Measurements from ENCODE around the gene TRIM67.

Gene TRIM67

DNA sequence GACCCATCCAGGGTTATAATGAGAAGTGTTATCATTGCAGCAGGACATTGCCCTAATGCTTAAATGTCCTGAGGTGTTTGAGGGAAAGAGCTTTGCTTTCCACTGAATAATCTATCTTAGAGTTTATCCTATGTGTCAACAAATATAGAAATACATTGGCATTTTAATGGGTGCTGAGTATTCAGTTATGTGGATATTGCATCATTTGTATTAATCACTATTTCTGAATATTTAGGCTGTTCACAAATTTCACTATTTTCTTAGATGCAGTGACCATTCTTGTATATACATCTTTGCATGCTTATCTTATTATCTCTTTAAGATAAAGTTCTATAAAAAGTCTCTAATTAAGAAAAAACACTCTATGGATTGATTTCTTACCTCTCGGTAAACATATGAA lies 18.2 kb downstream of the TRIM67 start:
- Histone ChIP-seq H3K9ac (ENCODE audit: low read length in 5 of 5) (no peak overlapping the region), H3K9me3 (ENCODE audit: control insufficient read depth in 5 of 5, low read length in 5 of 5) (peaks cover 0 to 4% (median 0%) of the 10 kb centered on the region in 5 donors), H3K27me3 (ENCODE audit: control insufficient read depth in 5 of 5, insufficient read depth in 4 of 5, low read length in 5 of 5) (peaks cover 3 to 8% (median 6%) of the 10 kb centered on the region in 5 donors), H3K4me3 (ENCODE audit: low read depth in 1 of 5, low read length in 5 of 5) (no peak overlapping the region), H3K36me3 (ENCODE audit: control insufficient read depth in 5 of 5, insufficient read depth in 5 of 5, low read length in 5 of 5) (no peaks in the 10 kb centered on the region), H3K4me1 (ENCODE audit: control insufficient read depth in 5 of 5, insufficient read depth in 5 of 5, low read length in 5 of 5) (peaks cover 0 to 4% (median 0%) of the 10 kb centered on the region in 5 donors), H3K27ac (ENCODE audit: low read depth, low read length) (no peak overlapping the region)

DNA sequence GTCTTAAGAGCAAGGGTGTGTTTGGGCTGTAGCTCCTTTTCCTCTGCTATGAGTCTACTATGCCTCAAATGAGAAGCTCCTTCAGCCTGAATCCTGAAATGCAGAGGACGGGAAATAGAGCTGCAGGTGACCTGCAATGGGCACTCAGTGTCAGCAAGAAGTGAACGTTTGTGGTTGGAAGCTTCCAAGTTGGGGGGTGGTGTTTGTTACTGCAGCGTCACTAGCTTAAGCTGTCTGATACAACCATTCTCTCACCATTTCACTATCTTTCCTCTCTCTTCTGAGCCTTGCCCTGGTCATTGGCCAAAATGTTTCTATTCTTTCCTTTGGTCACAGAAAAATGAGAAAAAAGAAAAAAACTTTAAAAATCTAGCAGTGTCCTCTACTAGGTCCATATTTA lies 19.4 kb downstream of the TRIM67 start:
- H3K4me3 ChIP-seq (ENCODE audit: low read depth in 1 of 5, low read length in 5 of 5): no peak overlapping the region
- no peak overlapping the region for H3K9ac ChIP-seq (ENCODE audit: low read length in 5 of 5)
- peaks cover 0 to 4% (median 0%) of the 10 kb centered on the region in 5 donors for H3K4me1 ChIP-seq (ENCODE audit: control insufficient read depth in 5 of 5, insufficient read depth in 5 of 5, low read length in 5 of 5)
- no peak overlapping the region for H3K27ac ChIP-seq (ENCODE audit: low read depth, low read length)
- H3K36me3 ChIP-seq (ENCODE audit: control insufficient read depth in 5 of 5, insufficient read depth in 5 of 5, low read length in 5 of 5): no peaks in the 10 kb centered on the region
- H3K9me3 ChIP-seq (ENCODE audit: control insufficient read depth in 5 of 5, low read length in 5 of 5): peaks cover 0 to 4% (median 0%) of the 10 kb centered on the region in 5 donors
- peaks cover 4 to 18% (median 7%) of the 10 kb centered on the region in 5 donors for H3K27me3 ChIP-seq (ENCODE audit: control insufficient read depth in 5 of 5, insufficient read depth in 4 of 5, low read length in 5 of 5)

- Histone ChIP-seq H3K4me3 (ENCODE audit: low read depth in 1 of 5, low read length in 5 of 5) (no peak overlapping the region), H3K9ac (ENCODE audit: low read length in 5 of 5) (no peak overlapping the region), H3K4me1 (ENCODE audit: control insufficient read depth in 5 of 5, insufficient read depth in 5 of 5, low read length in 5 of 5) (peaks cover 0 to 4% (median 0%) of the 10 kb centered on the region in 5 donors), H3K9me3 (ENCODE audit: control insufficient read depth in 5 of 5, low read length in 5 of 5) (peaks cover 0 to 4% (median 0%) of the 10 kb centered on the region in 5 donors), H3K27ac (ENCODE audit: low read depth, low read length) (no peak overlapping the region), H3K36me3 (ENCODE audit: control insufficient read depth in 5 of 5, insufficient read depth in 5 of 5, low read length in 5 of 5) (no peaks in the 10 kb centered on the region), H3K27me3 (ENCODE audit: control insufficient read depth in 5 of 5, insufficient read depth in 4 of 5, low read length in 5 of 5) (peaks cover 7 to 21% (median 15%) of the 10 kb centered on the region in 5 donors)
Observed at GRCh38 chr1:231182317-231182716, 20.5 kb downstream of the TRIM67 start.

DNA sequence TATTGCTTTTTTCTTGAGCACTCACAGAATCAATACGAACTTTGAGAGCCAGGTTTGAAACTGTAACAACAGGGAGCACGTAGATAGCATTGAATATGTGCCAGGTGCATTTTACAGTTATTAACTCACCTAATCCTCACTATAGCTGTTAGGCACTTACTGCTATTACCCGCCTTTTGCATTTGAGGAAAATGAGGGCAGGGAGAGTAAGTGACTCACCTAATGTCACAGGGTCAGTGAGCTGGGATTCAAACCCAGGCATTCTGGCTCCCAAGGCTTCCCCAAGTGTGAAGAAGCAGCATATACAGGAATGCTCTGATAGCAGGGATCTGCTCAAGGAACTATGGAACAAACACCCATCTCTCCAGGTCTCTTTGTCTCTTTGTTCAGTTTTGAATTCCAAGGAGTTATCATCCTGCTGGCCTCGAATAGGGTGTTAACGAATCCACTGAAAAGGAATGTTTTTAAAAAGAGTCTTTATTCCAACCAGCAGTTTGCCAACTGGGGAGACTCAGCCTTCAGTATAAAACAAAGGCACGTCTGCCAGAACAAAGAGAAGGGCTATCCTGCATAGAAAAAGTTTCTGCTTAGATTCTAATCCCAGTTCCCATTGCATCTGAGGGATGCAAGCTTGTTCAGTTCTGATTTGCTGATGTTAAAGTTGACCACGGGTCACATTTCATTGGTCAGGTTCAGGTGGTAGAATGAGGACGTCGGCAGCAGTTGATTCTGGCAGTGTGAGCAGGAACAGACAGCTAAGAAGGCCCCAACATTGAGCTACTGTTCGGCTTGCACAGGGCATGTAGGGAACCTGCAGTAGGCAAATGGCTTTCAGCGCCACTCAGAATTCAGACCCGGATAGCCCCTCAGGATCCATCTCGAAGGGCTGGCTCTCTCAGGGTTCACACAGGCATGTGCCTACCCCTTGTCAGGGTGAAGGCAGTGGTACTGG lies 22.1 kb downstream of the TRIM67 start:
- no peak overlapping the region for H3K27ac ChIP-seq (ENCODE audit: low read depth, low read length)
- peaks cover 10 to 27% (median 23%) of the 10 kb centered on the region in 5 donors for H3K27me3 ChIP-seq (ENCODE audit: control insufficient read depth in 5 of 5, insufficient read depth in 4 of 5, low read length in 5 of 5)
- H3K9ac ChIP-seq (ENCODE audit: low read length in 5 of 5): no peak overlapping the region
- H3K36me3 ChIP-seq (ENCODE audit: control insufficient read depth in 5 of 5, insufficient read depth in 5 of 5, low read length in 5 of 5): no peaks in the 10 kb centered on the region
- H3K4me1 ChIP-seq (ENCODE audit: control insufficient read depth in 5 of 5, insufficient read depth in 5 of 5, low read length in 5 of 5): peaks cover 0 to 3% (median 0%) of the 10 kb centered on the region in 5 donors
- H3K4me3 ChIP-seq (ENCODE audit: low read depth in 1 of 5, low read length in 5 of 5): no peak overlapping the region
- H3K9me3 ChIP-seq (ENCODE audit: control insufficient read depth in 5 of 5, low read length in 5 of 5): peaks cover 0 to 4% (median 0%) of the 10 kb centered on the region in 5 donors

GRCh38 chr1:231184891-231185290 lies 23.0 kb downstream of the TRIM67 start:
- Histone ChIP-seq H3K9me3 (ENCODE audit: control insufficient read depth in 5 of 5, low read length in 5 of 5) (peaks cover 0 to 6% (median 3%) of the 10 kb centered on the region in 5 donors), H3K27ac (ENCODE audit: low read depth, low read length) (no peak overlapping the region), H3K4me3 (ENCODE audit: low read depth in 1 of 5, low read length in 5 of 5) (no peak overlapping the region), H3K27me3 (ENCODE audit: control insufficient read depth in 5 of 5, insufficient read depth in 4 of 5, low read length in 5 of 5) (peaks cover 10 to 28% (median 23%) of the 10 kb centered on the region in 5 donors), H3K9ac (ENCODE audit: low read length in 5 of 5) (no peak overlapping the region), H3K4me1 (ENCODE audit: control insufficient read depth in 5 of 5, insufficient read depth in 5 of 5, low read length in 5 of 5) (peaks cover 0 to 3% (median 0%) of the 10 kb centered on the region in 5 donors), H3K36me3 (ENCODE audit: control insufficient read depth in 5 of 5, insufficient read depth in 5 of 5, low read length in 5 of 5) (no peaks in the 10 kb centered on the region)

- Histone ChIP-seq H3K27ac (ENCODE audit: low read depth, low read length) (no peak overlapping the region), H3K36me3 (ENCODE audit: control insufficient read depth in 5 of 5, insufficient read depth in 5 of 5, low read length in 5 of 5) (no peaks in the 10 kb centered on the region), H3K9ac (ENCODE audit: low read length in 5 of 5) (no peak overlapping the region), H3K9me3 (ENCODE audit: control insufficient read depth in 5 of 5, low read length in 5 of 5) (peaks cover 0 to 7% (median 5%) of the 10 kb centered on the region in 5 donors), H3K4me3 (ENCODE audit: low read depth in 1 of 5, low read length in 5 of 5) (no peak overlapping the region), H3K27me3 (ENCODE audit: control insufficient read depth in 5 of 5, insufficient read depth in 4 of 5, low read length in 5 of 5) (peaks cover 10 to 28% (median 23%) of the 10 kb centered on the region in 5 donors), H3K4me1 (ENCODE audit: control insufficient read depth in 5 of 5, insufficient read depth in 5 of 5, low read length in 5 of 5) (peaks cover 0 to 3% (median 0%) of the 10 kb centered on the region in 5 donors)
Observed at GRCh38 chr1:231185391-231185790, 23.5 kb downstream of the TRIM67 start.

GRCh38 chr1:231186356-231187115 lies 24.7 kb downstream of the TRIM67 start:
- H3K36me3 ChIP-seq (ENCODE audit: control insufficient read depth in 5 of 5, insufficient read depth in 5 of 5, low read length in 5 of 5): no peaks in the 10 kb centered on the region
- H3K9ac ChIP-seq (ENCODE audit: low read length in 5 of 5): no peak overlapping the region
- peaks cover 10 to 28% (median 23%) of the 10 kb centered on the region in 5 donors for H3K27me3 ChIP-seq (ENCODE audit: control insufficient read depth in 5 of 5, insufficient read depth in 4 of 5, low read length in 5 of 5)
- H3K27ac ChIP-seq (ENCODE audit: low read depth, low read length): no peak overlapping the region
- no peak overlapping the region for H3K4me3 ChIP-seq (ENCODE audit: low read depth in 1 of 5, low read length in 5 of 5)
- H3K9me3 ChIP-seq (ENCODE audit: control insufficient read depth in 5 of 5, low read length in 5 of 5): peaks cover 0 to 7% (median 5%) of the 10 kb centered on the region in 5 donors
- peaks cover 0 to 3% (median 0%) of the 10 kb centered on the region in 5 donors for H3K4me1 ChIP-seq (ENCODE audit: control insufficient read depth in 5 of 5, insufficient read depth in 5 of 5, low read length in 5 of 5)

DNA sequence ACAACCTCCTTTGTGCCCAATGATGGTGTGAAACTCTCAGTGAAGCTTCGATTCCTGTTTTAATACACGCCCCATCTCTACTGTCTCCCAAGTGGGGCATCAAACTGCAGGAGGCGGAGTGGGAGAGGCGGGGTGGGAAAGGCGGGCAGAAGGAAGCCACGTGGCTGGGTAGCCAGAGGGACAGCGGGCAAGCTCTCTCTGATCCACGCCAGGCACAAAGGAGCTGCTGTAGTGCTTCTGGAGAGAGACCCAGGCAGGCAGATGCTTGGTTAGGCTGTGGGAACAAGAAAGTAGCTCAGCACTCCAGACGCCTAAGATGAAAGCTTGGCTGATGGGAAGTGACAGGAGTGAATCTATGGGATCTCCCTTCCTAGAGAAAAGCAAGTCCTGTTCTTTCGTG lies 25.7 kb downstream of the TRIM67 start:
- peaks cover under 1 to 6% (median 2%) of the 10 kb centered on the region in 5 donors for H3K4me1 ChIP-seq (ENCODE audit: control insufficient read depth in 5 of 5, insufficient read depth in 5 of 5, low read length in 5 of 5)
- H3K4me3 ChIP-seq (ENCODE audit: low read depth in 1 of 5, low read length in 5 of 5): no peak overlapping the region
- H3K36me3 ChIP-seq (ENCODE audit: control insufficient read depth in 5 of 5, insufficient read depth in 5 of 5, low read length in 5 of 5): no peaks in the 10 kb centered on the region
- no peak overlapping the region for H3K27ac ChIP-seq (ENCODE audit: low read depth, low read length)
- no peak overlapping the region for H3K9ac ChIP-seq (ENCODE audit: low read length in 5 of 5)
- peaks cover 8 to 25% (median 23%) of the 10 kb centered on the region in 5 donors for H3K27me3 ChIP-seq (ENCODE audit: control insufficient read depth in 5 of 5, insufficient read depth in 4 of 5, low read length in 5 of 5)
- H3K9me3 ChIP-seq (ENCODE audit: control insufficient read depth in 5 of 5, low read length in 5 of 5): peaks cover 0 to 7% (median 5%) of the 10 kb centered on the region in 5 donors

DNA sequence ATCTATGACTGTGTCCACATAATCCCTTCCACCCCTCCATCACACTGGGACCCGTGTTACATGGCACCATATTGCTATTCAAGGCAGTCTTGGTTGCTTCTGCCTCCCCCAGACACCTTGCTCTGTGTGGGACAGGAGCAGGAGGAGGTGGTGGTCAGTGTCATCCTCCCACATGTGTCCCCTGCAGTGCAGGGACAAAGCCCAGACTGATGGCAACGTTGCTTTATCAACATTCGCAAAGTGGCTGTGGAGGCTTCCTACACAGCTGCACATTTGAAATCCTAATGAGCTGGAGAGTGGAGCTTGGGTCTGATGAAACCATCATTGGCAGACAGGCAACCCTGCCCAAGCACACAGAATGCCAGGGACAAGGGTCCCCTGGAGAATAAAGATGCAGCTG lies 26.2 kb downstream of the TRIM67 start:
- peaks cover 7 to 22% (median 20%) of the 10 kb centered on the region in 5 donors for H3K27me3 ChIP-seq (ENCODE audit: control insufficient read depth in 5 of 5, insufficient read depth in 4 of 5, low read length in 5 of 5)
- H3K4me1 ChIP-seq (ENCODE audit: control insufficient read depth in 5 of 5, insufficient read depth in 5 of 5, low read length in 5 of 5): peaks cover 3 to 11% (median 7%) of the 10 kb centered on the region in 5 donors
- no peaks in the 10 kb centered on the region for H3K36me3 ChIP-seq (ENCODE audit: control insufficient read depth in 5 of 5, insufficient read depth in 5 of 5, low read length in 5 of 5)
- H3K4me3 ChIP-seq (ENCODE audit: low read depth in 1 of 5, low read length in 5 of 5): no peak overlapping the region
- H3K9me3 ChIP-seq (ENCODE audit: control insufficient read depth in 5 of 5, low read length in 5 of 5): peaks cover 0 to 7% (median 5%) of the 10 kb centered on the region in 5 donors
- no peak overlapping the region for H3K27ac ChIP-seq (ENCODE audit: low read depth, low read length)
- H3K9ac ChIP-seq (ENCODE audit: low read length in 5 of 5): no peak overlapping the region
